Pericardium fibroblast (primary cell): ENCODE measurements around the gene PLD1. TPM values are rescaled to one million over a fixed set of nuclear protein-coding genes. Genes with fewer than 3 reads are reported as not detected.

Source experiments
- total RNA-seq: library from RNA; depleted of rRNA; stranded (reverse); fragments of >200 nt; gene quantifications from 2 replicates; pipeline ENCODE4 v1.2.3, GENCODE V29; 2015

PLD1 gene, protein sequence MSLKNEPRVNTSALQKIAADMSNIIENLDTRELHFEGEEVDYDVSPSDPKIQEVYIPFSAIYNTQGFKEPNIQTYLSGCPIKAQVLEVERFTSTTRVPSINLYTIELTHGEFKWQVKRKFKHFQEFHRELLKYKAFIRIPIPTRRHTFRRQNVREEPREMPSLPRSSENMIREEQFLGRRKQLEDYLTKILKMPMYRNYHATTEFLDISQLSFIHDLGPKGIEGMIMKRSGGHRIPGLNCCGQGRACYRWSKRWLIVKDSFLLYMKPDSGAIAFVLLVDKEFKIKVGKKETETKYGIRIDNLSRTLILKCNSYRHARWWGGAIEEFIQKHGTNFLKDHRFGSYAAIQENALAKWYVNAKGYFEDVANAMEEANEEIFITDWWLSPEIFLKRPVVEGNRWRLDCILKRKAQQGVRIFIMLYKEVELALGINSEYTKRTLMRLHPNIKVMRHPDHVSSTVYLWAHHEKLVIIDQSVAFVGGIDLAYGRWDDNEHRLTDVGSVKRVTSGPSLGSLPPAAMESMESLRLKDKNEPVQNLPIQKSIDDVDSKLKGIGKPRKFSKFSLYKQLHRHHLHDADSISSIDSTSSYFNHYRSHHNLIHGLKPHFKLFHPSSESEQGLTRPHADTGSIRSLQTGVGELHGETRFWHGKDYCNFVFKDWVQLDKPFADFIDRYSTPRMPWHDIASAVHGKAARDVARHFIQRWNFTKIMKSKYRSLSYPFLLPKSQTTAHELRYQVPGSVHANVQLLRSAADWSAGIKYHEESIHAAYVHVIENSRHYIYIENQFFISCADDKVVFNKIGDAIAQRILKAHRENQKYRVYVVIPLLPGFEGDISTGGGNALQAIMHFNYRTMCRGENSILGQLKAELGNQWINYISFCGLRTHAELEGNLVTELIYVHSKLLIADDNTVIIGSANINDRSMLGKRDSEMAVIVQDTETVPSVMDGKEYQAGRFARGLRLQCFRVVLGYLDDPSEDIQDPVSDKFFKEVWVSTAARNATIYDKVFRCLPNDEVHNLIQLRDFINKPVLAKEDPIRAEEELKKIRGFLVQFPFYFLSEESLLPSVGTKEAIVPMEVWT
- total RNA-seq: 9.5 and 16.8 TPM in 2 replicates

DNA sequence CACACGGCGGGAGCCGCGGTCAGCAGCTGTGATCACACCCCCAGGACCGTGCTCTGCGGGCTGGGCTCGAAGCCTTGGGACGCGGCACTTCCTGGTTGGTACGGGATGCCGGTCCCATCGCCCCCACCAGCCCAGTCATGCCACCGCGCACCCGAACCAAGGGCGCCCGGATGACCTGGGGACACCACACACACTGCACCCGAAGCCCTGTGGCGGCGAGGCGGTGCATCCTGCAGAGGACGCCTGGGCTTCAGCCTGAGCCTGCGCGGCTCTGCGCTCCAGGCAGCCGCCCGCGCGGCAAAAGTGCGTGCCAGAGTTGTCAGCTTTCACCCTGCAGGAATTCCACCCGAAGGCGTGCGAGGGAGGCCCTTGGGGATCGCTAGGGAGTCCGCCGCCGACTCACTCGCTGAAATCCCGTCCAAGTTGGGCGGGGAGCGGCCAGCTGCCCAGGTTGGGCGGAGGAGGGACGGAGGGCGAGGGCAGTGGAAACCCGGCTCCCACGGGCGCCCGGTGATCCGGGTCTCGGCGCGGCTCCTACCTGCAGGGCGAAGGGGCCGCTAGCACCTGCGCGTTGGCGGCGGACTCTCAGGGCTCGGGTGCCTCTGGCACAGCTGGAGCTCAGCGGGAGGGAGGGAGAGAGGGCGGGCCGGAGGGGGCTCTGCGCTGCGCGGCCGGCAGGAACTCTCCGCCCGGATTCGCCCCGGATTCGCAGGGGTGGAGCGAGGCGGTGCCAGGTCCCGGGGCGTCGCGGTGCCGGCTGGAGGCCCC is at the start of gene PLD1:
PLD1 (minus strand) TSS at position 623 of the 768 bp plus-strand sequence. CDS start 72,432 bp downstream, outside the sequence.

DNA sequence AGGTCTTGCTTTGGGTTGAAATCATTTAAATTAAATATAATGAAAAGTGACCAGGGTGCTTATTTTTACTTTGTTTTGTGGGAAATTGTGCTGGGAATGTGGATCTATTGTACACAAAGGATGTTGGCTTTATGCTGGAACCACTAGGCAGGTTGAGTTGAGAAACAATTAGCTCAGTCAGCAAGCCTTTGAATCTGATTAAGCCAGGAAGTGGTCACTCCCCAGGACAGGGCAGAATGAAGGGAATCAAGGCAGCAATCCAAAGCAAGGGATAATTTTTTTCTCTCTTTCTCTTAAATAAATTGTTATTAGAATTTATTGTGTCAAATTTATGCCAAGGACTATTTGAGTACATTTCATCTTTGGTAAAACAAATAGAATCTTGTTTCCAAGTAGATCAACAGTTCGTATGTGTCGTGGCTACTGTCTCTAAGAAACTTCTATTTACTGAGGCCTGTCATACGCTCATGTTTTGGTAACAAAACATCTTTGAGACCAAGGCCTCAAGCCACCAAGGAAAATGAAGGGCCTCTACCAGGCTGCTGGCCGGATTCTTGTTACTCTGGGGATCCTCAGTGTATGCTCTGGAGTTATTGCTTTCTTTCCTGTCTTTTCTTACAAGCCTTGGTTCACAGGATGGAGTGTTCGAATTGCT is 32.7 kb upstream of the PLD1 start, which contains the start of gene TMEM212:
TMEM212 (plus strand) TSS at position 486 of the 655 bp plus-strand sequence; CDS start at position 521, 35 bp downstream.

Other genes starting within 250 kb of the PLD1 start
- gene TMEM212, start 32.9 kb upstream of the PLD1 start, total RNA-seq: not detected in 2 replicates
- 71.4 and 71.8 TPM in 2 replicates for gene FNDC3B, start 229.1 kb upstream of the PLD1 start, total RNA-seq